Stimulated activated CD4-positive, alpha-beta T cell treated with anti-CD3 and anti-CD28 coated beads, Interleukin-4, amount 100 ng/mL, for 4 hours (primary cell): ENCODE results near the gene ENKUR.
"Not testable (repeated sequence)": the region's sequence is repeated elsewhere in the genome, so short reads cannot be mapped to it uniquely, and the experiment has no call there.

ENCODE experiments used
- DNase-seq, 2 experiments: peaks; one replicate each; pipeline ENCODE4 v3.0.0-alpha.2; 2020

ENKUR gene

GRCh38 chr10:24969841-24970281 lies 46.1 kb downstream of the ENKUR start:
- no peak for DNase-seq

GRCh38 chr10:24968951-24969350 lies 47.0 kb downstream of the ENKUR start:
- DNase-seq: not testable (repeated sequence)

GRCh38 chr10:24968349-24968748 lies 47.6 kb downstream of the ENKUR start:
- DNase-seq: no peak

- DNase-seq: no peak
Observed at GRCh38 chr10:24966962-24967481, 48.9 kb downstream of the ENKUR start.

- no peak for DNase-seq
Observed at GRCh38 chr10:24965051-24965450, 50.9 kb downstream of the ENKUR start.

- DNase-seq: no peak
Observed at GRCh38 chr10:24963521-24964041, 52.4 kb downstream of the ENKUR start.

- no peak for DNase-seq
Observed at GRCh38 chr10:24962995-24963394, 53.0 kb downstream of the ENKUR start.

- DNase-seq: no peak
Observed at GRCh38 chr10:24961582-24961981, 54.4 kb downstream of the ENKUR start.

- no peak for DNase-seq
Observed at GRCh38 chr10:24959382-24959730, 56.6 kb downstream of the ENKUR start.

- no peak for DNase-seq
Observed at GRCh38 chr10:24958721-24959381, 57.1 kb downstream of the ENKUR start.

- DNase-seq: no peak
Observed at GRCh38 chr10:24958091-24958720, 57.8 kb downstream of the ENKUR start.

GRCh38 chr10:24957624-24958051 lies 58.3 kb downstream of the ENKUR start:
- not testable (repeated sequence) for DNase-seq

GRCh38 chr10:24953675-24954074 lies 62.3 kb downstream of the ENKUR start:
- no peak for DNase-seq

- peak; percentile 40 to 54 for DNase-seq
Observed at GRCh38 chr10:24952707-24953645, 63.0 kb downstream of the ENKUR start.

GRCh38 chr10:24952143-24952706 lies 63.7 kb downstream of the ENKUR start, which contains the start of gene PRTFDC1:
Gene PRTFDC1 (minus strand): TSS chr10:24952606. CDS start chr10:24952575, 31 bp downstream.
- peak in 1 of 2 experiments; percentile 15 for DNase-seq

GRCh38 chr10:24951201-24952142 lies 64.5 kb downstream of the ENKUR start:
- no peak for DNase-seq

- no peak for DNase-seq
Observed at GRCh38 chr10:24950439-24950838, 65.5 kb downstream of the ENKUR start.

GRCh38 chr10:24949616-24950015 lies 66.3 kb downstream of the ENKUR start:
- no peak for DNase-seq

GRCh38 chr10:24947304-24948097 lies 68.5 kb downstream of the ENKUR start:
- DNase-seq: no peak

GRCh38 chr10:24944512-24945255 lies 71.3 kb downstream of the ENKUR start:
- DNase-seq: no peak
